Measurements from ENCODE around the gene MBLAC2.

Gene MBLAC2

GRCh38 chr5:90474235-90475107 is at the start of gene MBLAC2, which contains the start of gene POLR3G:
MBLAC2 (minus strand) TSS chr5:90474771; CDS start chr5:90474292, 479 bp downstream.
POLR3G (plus strand) TSS chr5:90474864; CDS start chr5:90485568, 10,704 bp downstream.
- DNase-seq: peak; percentile 95

- DNase-seq: no peak
These were observed 44.5 kb upstream of the MBLAC2 start for GRCh38 chr5:90519081-90519480.

DNA sequence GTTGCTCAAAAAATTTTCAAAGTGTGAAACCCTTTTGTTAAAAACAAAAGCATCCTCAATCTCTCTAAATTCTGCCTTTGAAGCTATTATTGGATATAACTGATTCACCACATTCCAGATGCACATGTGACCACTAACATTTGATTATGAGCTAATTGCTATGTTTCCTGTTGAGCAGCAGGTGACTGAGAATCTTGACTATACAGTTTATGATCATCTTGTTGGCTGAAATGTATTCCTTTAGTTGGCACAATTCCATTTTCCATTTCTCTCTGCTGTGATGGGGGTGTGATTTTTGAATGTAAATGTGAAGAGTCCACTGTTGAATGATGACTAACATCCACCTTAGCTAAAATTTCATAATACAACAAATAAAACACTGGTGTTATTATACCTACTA is 44.1 kb upstream of the MBLAC2 start:
- DNase-seq: no peak

DNA sequence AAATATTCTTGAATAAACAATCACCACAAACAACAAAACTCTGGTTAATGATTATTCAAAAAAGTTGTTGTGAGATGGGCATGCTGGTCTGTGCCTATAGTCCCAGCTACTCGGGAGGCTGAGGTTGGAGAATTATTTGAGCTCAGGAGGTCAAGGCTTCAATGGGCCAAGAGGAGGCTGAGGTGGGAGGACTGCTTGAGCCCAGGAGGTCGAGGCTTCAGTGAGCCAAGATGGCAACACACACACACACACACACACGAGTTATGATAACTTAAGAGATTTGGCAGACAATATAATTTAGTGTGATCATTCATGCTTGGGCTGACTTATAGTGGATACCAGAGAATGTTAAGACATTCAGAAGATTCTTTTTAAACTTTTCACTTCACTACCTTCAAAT is 39.9 kb upstream of the MBLAC2 start:
- no peak for DNase-seq

DNA sequence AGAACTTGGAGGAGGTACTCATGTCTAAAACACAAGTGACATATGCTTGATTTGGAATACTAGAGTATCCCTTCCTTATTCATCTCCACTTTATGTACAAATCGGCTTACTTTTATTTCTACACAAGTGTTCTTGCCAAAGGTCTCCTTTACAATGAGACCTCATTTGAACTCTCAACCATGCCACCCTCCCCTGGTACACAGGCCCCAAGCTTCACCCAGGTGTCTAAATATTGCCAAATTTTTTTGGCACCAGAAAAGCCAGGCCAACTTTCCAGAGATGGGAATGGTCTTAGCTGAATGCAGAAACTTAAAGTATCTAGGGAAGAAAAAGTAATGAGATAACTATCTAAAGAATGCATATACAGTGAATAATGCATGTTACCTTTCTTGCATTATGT is 35.9 kb upstream of the MBLAC2 start:
- DNase-seq: no peak

DNA sequence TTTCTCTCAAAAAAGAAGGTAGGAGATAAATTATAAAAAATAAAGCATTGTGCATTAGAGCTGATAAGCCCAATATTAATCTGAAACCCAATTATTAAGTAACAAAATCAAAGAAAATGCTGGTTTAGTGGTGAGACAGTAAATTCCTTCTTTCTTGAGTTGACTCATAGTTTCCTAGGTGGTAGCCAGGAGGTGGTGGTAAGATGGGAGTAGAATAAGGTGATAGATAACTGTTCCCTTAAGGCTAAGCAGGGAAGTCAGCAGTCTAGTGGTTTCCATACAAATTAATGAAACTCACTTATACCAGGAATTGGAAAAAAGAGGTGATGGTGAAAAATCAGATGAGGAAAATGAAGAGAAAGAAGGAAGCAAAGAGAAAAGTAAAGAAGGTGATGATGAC is 31.6 kb upstream of the MBLAC2 start:
- DNase-seq: no peak

- no peak for DNase-seq
These were observed 30.2 kb upstream of the MBLAC2 start for GRCh38 chr5:90504743-90505142.

DNA sequence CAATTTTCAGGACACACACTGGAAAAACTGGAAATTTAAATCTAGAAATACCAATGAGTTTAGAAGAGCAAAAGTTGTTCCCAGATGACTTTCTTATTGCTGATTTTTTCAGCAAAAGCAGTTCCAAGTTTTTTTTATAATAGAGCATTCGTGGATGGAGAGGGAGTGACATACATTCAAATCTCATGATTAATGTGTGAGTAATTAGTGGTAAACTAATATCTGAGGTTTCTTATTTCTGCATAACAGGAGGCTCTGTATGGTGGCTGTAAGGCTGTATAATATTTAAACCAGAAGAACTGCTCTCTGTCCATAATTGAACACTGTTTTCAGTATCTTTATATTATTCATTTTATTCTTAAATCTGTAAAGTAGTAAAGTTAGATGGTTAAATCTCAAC is 29.0 kb upstream of the MBLAC2 start:
- DNase-seq: no peak

GRCh38 chr5:90495146-90495545 is 20.6 kb upstream of the MBLAC2 start:
- no peak for DNase-seq

GRCh38 chr5:90494043-90494442 is 19.5 kb upstream of the MBLAC2 start:
- no peak for DNase-seq

GRCh38 chr5:90488791-90489190 is 14.2 kb upstream of the MBLAC2 start:
- no peak for DNase-seq

DNA sequence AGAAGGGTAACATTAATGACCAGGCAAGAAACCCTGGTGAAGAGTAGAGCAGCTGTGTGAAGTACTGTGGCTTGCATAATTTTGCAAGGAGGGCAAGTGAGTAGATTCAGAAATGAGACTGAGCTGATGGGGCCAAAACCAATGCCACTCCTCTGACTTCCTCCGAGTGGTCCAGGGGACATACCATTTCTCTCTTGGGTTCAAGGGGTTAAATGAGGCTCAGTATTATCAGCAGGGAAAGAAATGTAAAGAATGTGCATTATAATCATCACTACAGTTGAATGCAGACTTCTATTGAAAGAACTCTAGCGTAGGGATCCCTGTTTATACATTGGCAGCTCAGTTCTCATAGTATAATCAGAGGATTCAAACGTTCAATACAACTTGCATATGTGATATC is 10.0 kb upstream of the MBLAC2 start:
- DNase-seq: no peak

DNA sequence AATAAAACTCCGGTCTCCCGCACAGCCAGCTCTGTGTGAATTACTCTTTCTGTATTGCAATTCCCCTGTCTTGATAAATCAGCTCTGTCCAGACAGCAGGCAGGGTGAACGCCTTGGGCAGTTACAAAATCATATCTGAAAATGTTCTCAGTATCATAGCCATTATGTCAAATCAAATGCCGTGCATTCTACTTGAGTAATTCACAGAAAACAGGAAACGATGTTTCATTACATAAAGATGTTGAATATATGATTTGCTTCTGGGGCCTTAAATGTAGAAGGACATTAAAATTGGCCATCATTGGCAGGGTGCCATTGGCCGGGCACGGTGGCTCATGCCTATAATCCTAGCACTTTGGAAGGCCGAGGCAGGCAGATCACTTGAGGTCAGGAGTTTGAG is 8.6 kb upstream of the MBLAC2 start:
- no peak for DNase-seq

DNA sequence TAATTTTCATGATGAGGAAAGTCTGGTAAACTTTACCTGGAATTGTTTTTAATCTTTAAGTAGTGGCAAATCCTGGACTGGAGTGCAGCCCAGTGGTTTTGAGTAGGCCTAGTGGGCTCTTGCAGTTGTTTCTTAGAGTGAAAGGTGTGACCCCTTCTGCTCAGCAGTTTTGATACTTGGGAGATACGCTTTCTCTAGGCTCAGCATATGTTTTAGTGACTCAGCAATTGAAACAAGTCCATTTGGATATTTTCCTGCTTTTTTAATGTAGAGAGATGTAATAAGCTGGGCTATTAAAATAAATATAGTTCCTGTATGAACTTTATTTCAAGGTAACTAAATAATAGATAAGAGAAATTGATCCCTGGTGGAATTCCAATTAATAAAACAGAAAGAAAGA is 6.1 kb upstream of the MBLAC2 start:
- DNase-seq: no peak

- DNase-seq: no peak
These were observed 5.2 kb upstream of the MBLAC2 start for GRCh38 chr5:90479611-90480385.

DNA sequence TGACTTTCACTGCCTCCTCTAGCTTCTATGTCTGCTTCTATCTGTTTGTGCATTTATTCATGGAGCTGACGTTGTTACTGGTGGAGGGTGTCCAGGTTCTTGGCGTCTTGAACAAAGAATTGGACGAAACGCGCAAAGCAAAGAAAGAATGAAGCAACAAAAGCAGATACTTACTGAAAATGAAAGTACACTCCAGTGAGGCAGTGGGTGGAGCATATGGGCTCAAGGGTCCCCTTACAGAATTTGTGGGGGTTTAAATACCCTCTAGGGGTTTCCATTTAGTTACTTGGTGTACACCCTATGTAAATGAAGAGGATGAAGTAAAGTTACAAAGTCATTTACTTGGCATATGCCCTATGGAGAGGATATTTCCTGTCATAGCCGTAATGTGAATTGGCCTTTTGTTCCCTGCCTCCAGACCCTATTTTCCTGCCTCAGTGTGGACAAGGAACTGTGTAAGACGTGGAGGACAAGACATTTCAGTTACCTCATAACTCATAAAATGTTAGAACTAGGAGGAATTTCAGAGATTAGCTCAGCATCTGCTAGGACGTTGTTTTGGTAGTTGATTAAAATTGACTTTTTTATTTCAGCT is 3.1 kb upstream of the MBLAC2 start:
- DNase-seq: no peak

DNA sequence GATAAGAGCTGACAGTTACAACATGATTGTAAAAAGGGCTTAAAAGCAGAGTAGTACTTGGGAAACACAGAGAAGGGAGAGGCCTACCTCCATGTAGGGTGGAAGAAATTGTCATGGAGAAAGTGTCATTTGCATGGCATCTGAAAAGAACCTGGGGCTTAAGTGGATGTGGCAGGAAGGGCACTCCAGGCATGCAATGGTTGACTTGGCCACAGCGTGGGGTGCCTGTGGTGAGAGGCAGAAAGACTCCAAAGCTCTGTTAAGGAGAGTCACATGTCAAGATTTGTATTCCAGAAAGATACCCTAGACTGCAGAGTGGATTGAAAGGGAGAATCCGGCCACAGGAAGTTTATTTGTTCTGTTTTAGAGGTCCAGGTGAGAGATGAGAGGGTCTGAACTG is 2.5 kb upstream of the MBLAC2 start:
- peak; percentile 27 for DNase-seq

- DNase-seq: peak; percentile 18
These were observed 1.8 kb upstream of the MBLAC2 start for GRCh38 chr5:90476391-90476790.

GRCh38 chr5:90475436-90475980 is 937 bp upstream of the MBLAC2 start:
- peak; percentile 31 for DNase-seq

GRCh38 chr5:90473396-90474234 is 956 bp downstream of the MBLAC2 start:
- peak; percentile 77 for DNase-seq

DNA sequence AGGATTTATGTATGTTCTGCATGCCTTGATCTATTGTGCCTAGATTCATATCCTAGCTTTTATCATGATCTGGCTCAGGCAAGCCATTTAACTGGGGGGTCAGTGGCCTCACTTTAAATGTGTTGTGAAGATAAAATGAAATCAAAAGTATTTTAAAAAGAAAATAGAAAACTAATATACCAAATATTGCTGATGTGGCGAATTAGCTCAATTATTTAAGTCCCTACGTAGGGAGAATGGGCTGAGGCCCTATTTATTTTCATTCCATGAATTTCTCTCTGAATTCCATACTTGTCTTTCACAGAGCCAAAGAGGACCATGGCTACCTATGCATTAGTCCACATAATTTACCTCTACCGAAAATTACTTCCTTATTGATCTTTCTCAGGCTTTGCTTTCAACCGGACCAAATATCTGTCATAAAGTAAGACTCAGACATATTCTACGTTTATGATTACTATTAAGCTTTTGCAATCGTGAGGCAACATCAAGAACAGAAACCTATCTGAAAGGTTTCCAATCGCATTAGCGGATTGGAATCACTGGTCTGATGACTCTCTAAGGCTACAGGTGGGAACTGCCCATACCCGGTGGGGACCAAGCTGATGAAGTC is 1.7 kb downstream of the MBLAC2 start:
- peak; percentile 77 for DNase-seq

DNA sequence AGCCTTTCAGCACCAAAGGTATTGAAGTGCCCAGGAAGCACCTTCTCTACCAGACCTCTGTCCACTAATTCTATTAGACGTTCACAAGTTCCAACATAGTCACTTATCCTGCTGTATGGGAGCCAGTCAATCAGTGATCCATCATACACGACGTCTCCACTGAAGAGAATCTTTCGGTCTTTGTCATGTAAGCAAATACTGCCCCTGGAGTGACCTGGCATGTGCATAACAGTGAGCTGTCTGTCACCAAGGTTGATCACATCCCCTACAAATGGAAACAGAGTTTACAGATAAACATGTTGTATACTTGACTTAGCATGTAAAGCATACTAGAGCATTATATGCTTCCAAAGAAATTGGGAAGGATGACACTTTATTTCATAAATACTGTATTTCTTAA is 13.3 kb downstream of the MBLAC2 start:
- DNase-seq: no peak

Measured in NCI-H82 (cell line).